SK-N-MC (cell line): ENCODE data around the gene NHLRC3.

ENCODE experiments used
- EZH2 ChIP-seq: fragments of 200-600 bp; sonication (generic); IDR thresholded peaks from one replicate; pipeline ENCODE4 v1.6.1; 2017; ENCODE audit warnings: antibody characterized with exemption
- POLR2AphosphoS5 ChIP-seq: IDR thresholded peaks from 2 replicates; pipeline ENCODE4 v1.6.1; 2012; ENCODE audit warnings: mild to moderate bottlenecking, low read depth, low read length, borderline replicate concordance

- TF ChIP-seq EZH2 (no peak), POLR2AphosphoS5 (no peak)
Measured at GRCh38 chr13:39020853-39021462, 17.3 kb upstream of the NHLRC3 start.
